Measurements from ENCODE around the gene TXNDC5.
"Not testable (repeated sequence)": the region's sequence is repeated elsewhere in the genome, so short reads cannot be mapped to it uniquely, and the experiment has no call there.

TXNDC5 gene

GRCh38 chr6:7894262-7895124 is 16.1 kb downstream of the TXNDC5 start:
- DNase-seq, result no peak

GRCh38 chr6:7893342-7893741 is 17.2 kb downstream of the TXNDC5 start:
- DNase-seq, result no peak

- not testable (repeated sequence) for DNase-seq
These were observed 18.2 kb downstream of the TXNDC5 start for GRCh38 chr6:7892367-7892766.

GRCh38 chr6:7891078-7891872 is 19.3 kb downstream of the TXNDC5 start:
- DNase-seq, result no peak

- no peak for DNase-seq
These were observed 21.8 kb downstream of the TXNDC5 start for GRCh38 chr6:7888587-7889357.

GRCh38 chr6:7887278-7887991 is 23.2 kb downstream of the TXNDC5 start:
- DNase-seq, result no peak

- no peak for DNase-seq
These were observed 24.5 kb downstream of the TXNDC5 start for GRCh38 chr6:7886132-7886531.

GRCh38 chr6:7883381-7883780 is 27.2 kb downstream of the TXNDC5 start:
- no peak for DNase-seq

GRCh38 chr6:7882505-7883257 is 27.9 kb downstream of the TXNDC5 start:
- DNase-seq, result no peak

- no peak for DNase-seq
These were observed 28.7 kb downstream of the TXNDC5 start for GRCh38 chr6:7881765-7882500.

GRCh38 chr6:7880718-7881107 is 29.9 kb downstream of the TXNDC5 start:
- no peak for DNase-seq

GRCh38 chr6:7879980-7880717 is 30.4 kb downstream of the TXNDC5 start:
- DNase-seq, result no peak

GRCh38 chr6:7879579-7879978 is 31.0 kb downstream of the TXNDC5 start:
- no peak for DNase-seq

GRCh38 chr6:7879043-7879442 is 31.5 kb downstream of the TXNDC5 start:
- no peak for DNase-seq

GRCh38 chr6:7878401-7878964 is 32.1 kb downstream of the TXNDC5 start:
- DNase-seq, result no peak

- DNase-seq, result no peak
These were observed 41.7 kb downstream of the TXNDC5 start for GRCh38 chr6:7868926-7869325.

- no peak for DNase-seq
These were observed 44.1 kb downstream of the TXNDC5 start for GRCh38 chr6:7866526-7866925.

- no peak for DNase-seq
These were observed 44.8 kb downstream of the TXNDC5 start for GRCh38 chr6:7865781-7866180.

GRCh38 chr6:7859591-7859990 is 51.0 kb downstream of the TXNDC5 start:
- no peak for DNase-seq

- no peak for DNase-seq
These were observed 58.8 kb downstream of the TXNDC5 start for GRCh38 chr6:7851780-7852179.
